ENCODE measurements around the gene ANGEL1. TPM values are rescaled to one million over a fixed set of nuclear protein-coding genes. Genes with fewer than 3 reads are reported as not detected.
A peak's percentile ranks its signal among the peaks of the same experiment; 100 is the strongest.

Gene ANGEL1
- total and polyA plus RNA-seq, 2 of the 8 experiments (the other 6 are each of a cell fraction or from before 2014, with no cell fraction given), result 26.8 to 27.2 TPM

GRCh38 chr14:76761136-76761959 is 51.3 kb downstream of the ANGEL1 start, which contains the start of gene VASH1 (continued):
- TF ChIP-seq RNF2 (IDR thresholded peaks at IDR 0.05; ENCODE audit: borderline replicate concordance, low read depth, low read length, missing control alignments, poor library complexity, severe bottlenecking) (no peak), RBBP5 (IDR thresholded peaks at IDR 0.05; ENCODE audit: borderline replicate concordance, low read depth, low read length) (0 out of 2 replicates have a peak, but pooled peaks have one; percentile 69), CTBP2 (IDR thresholded peaks at IDR 0.05; ENCODE audit: borderline replicate concordance, insufficient read depth, insufficient read length, low read length) (no peak), E2F6 (IDR thresholded peaks at IDR 0.05) (no peak; the same call in 1 of the 2 replicates), BRCA1 (IDR thresholded peaks at IDR 0.05; ENCODE audit: low read depth, low read length) (no peak), EGR1 (IDR thresholded peaks at IDR 0.05; ENCODE audit: borderline replicate concordance, low read depth, low read length) (no peak), JUND (IDR thresholded peaks at IDR 0.05; ENCODE audit: low read length) (no peak), SIX5 (IDR thresholded peaks at IDR 0.05; ENCODE audit: low read depth, low read length) (no peak), CBX8 (IDR thresholded peaks at IDR 0.05; ENCODE audit: borderline replicate concordance, low read depth, low read length) (no peak), SP1 (IDR thresholded peaks at IDR 0.05; ENCODE audit: low read depth, low read length) (no peak), PHF8 (conservative IDR thresholded peaks at IDR 0.05; ENCODE audit: low read depth, low read length) (peak; percentile 29; the same call in 1 of the 2 replicates), HDAC6 (IDR thresholded peaks at IDR 0.05; ENCODE audit: low read depth, low read length) (no peak), SRF (IDR thresholded peaks at IDR 0.05; ENCODE audit: low read depth, low read length) (no peak), SP2 (IDR thresholded peaks at IDR 0.05; ENCODE audit: low read length) (no peak), YY1 (IDR thresholded peaks at IDR 0.05; ENCODE audit: low read depth, low read length) (no peak), CEBPB (IDR thresholded peaks at IDR 0.05; ENCODE audit: low read depth, low read length) (no peak), TEAD4 (IDR thresholded peaks at IDR 0.05; ENCODE audit: low read depth, low read length) (0 out of 2 replicates have a peak, but pooled peaks have one; percentile 45), SIN3A (conservative IDR thresholded peaks at IDR 0.05 in 1 of 2, IDR thresholded peaks at IDR 0.05 in 1 of 2; ENCODE audit: low read depth in 1 of 2, low read length in 2 of 2) (no peak; a peak in 1 of 4 replicates), GTF2F1 (IDR thresholded peaks at IDR 0.05; ENCODE audit: borderline replicate concordance, low read depth, low read length) (no peak), SP4 (IDR thresholded peaks at IDR 0.05; ENCODE audit: low read length) (no peak), POU5F1 (IDR thresholded peaks at IDR 0.05; ENCODE audit: low read depth, low read length) (no peak), CHD1 (IDR thresholded peaks at IDR 0.05; ENCODE audit: low read depth, low read length) (no peak), ATF3 (IDR thresholded peaks at IDR 0.05; ENCODE audit: insufficient read depth, low read depth, low read length) (no peak), CHD2 (IDR thresholded peaks at IDR 0.05; ENCODE audit: low read length) (no peak)

All from H1 (cell line).